ENCODE data around the gene TINAGL1.

The TINAGL1 gene

GRCh38 chr1:31628931-31629556, 52.7 kb downstream of the TINAGL1 start:
- no peak overlapping the region for H3K4me3 ChIP-seq (ENCODE audit: low read length)
- TF ChIP-seq ZNF274 (IDR thresholded peaks at IDR 0.05; ENCODE audit: low read depth, low read length): no peak

- no peak for TF ChIP-seq ZNF274 (IDR thresholded peaks at IDR 0.05; ENCODE audit: low read depth, low read length)
- H3K4me3 ChIP-seq (ENCODE audit: low read length): no peak overlapping the region
These were observed 56.3 kb downstream of the TINAGL1 start for GRCh38 chr1:31632649-31633048.

DNA sequence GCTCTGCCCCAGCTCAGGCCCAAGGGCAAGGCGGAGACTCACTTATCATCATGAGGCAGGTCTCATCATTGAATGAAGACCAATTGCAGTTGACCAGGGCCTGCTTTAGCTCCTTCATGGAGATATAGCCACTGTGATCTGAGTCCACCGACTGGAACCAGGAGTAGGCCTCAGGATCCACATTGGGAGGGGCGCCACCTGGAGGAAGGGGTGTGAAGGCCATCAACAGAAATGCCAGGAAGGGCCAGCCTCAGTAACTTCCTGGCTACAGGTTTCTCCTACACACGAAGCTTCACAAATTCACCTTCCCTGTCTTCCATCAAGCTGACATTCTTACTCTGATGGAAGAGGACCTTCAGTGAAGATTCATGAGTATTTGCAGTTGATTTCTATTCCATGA, 56.8 kb downstream of the TINAGL1 start:
- H3K4me3 ChIP-seq (ENCODE audit: low read length): no peak overlapping the region
- TF ChIP-seq ZNF274 (IDR thresholded peaks at IDR 0.05; ENCODE audit: low read depth, low read length): no peak

Data from GM08714 (cell line).